ENCODE measurements around the gene ZBTB43. TPM values are rescaled to one million over a fixed set of nuclear protein-coding genes. Genes with fewer than 3 reads are reported as not detected.

Gene ZBTB43
- total RNA-seq, 1 experiment from 2014 or later = 13.8 TPM

DNA sequence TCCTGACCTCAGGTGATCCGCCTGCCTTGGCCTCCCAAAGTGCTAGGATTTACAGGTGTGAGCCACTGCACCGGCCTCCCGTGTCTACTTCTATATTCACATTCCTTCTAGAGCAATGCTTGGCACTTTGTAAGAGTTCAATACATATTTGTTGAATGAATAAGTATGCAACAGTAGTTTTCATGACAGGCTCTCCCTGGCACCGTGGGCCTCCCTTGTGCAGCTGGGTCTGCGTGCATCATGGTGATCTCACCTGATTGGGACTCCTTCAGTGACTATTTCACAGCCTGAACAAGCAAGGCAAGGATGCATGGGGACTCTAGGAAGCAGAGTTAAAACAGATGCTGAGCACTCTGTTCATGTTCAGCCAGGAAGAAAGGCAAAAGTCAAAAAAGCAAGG lies 48.8 kb downstream of the ZBTB43 start:
- intact Hi-C loops (cut with micrococcal nuclease; ENCODE audit: unreplicated experiment) = no loop called here
- H3K9me3 ChIP-seq (ENCODE audit: low read depth, low read length, poor library complexity, severe bottlenecking) = no peaks in the 10 kb centered on the region
- no peaks in the 10 kb centered on the region for H3K36me3 ChIP-seq (ENCODE audit: insufficient read depth, low read length, poor library complexity, severe bottlenecking)
- no peaks in the 10 kb centered on the region for H3K27me3 ChIP-seq (replicated peaks; ENCODE audit: insufficient read depth, low read depth, low read length, poor library complexity)
- no peak overlapping the region for H3K4me3 ChIP-seq (ENCODE audit: low read depth, low read length, poor library complexity, severe bottlenecking)
- POLR2A ChIA-PET (ENCODE audit: low non-redundant PET) = no interaction called here
- TF ChIP-seq EZH2 (IDR thresholded peaks at IDR 0.05; ENCODE audit: borderline replicate concordance, low read depth, low read length, poor library complexity, severe bottlenecking) = no peak
- TF ChIP-seq, protein P1, sequence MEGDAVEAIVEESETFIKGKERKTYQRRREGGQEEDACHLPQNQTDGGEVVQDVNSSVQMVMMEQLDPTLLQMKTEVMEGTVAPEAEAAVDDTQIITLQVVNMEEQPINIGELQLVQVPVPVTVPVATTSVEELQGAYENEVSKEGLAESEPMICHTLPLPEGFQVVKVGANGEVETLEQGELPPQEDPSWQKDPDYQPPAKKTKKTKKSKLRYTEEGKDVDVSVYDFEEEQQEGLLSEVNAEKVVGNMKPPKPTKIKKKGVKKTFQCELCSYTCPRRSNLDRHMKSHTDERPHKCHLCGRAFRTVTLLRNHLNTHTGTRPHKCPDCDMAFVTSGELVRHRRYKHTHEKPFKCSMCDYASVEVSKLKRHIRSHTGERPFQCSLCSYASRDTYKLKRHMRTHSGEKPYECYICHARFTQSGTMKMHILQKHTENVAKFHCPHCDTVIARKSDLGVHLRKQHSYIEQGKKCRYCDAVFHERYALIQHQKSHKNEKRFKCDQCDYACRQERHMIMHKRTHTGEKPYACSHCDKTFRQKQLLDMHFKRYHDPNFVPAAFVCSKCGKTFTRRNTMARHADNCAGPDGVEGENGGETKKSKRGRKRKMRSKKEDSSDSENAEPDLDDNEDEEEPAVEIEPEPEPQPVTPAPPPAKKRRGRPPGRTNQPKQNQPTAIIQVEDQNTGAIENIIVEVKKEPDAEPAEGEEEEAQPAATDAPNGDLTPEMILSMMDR (conservative IDR thresholded peaks at IDR 0.05; ENCODE audit: low read depth, low read length) = no peak
- H3K4me1 ChIP-seq (ENCODE audit: insufficient read depth, low read length, poor library complexity, severe bottlenecking) = no peaks in the 10 kb centered on the region
- H3K27ac ChIP-seq (ENCODE audit: low read depth, low read length, poor library complexity, severe bottlenecking) = no peak overlapping the region
- CTCF ChIA-PET = no interaction called here
- BruUV-seq (replicated peaks) = no TSS peak
- DNase-seq (ENCODE audit: low spot score) = no peak

DNA sequence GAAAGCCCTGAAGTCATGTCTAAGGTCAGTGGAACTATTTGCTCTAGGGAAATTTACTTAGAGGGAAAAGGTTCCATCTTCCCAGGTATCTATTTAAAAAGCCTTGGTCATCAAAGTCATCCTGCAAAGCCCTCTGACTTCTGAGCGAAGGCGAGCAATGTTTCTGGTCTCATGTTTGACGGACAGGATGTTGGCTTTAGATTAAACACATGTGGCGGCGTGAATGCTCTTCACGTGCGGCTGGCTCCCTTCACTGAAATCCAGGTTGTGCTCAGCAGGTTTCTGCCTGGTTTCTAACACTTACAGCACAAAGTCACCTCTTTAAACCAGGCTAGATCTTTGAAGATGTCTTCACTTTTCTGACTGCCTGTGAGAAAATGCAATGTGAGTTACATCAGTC lies 49.9 kb downstream of the ZBTB43 start:
- CTCF ChIA-PET = interaction anchor here (0.7 kb wide), 1 partner anchor 290 kb away, joined by 7 read pairs; no protein-coding TSS in a partner anchor
- Histone ChIP-seq H3K27me3 (replicated peaks; ENCODE audit: insufficient read depth, low read depth, low read length, poor library complexity) (no peaks in the 10 kb centered on the region), H3K4me3 (ENCODE audit: low read depth, low read length, poor library complexity, severe bottlenecking) (no peak overlapping the region), H3K36me3 (ENCODE audit: insufficient read depth, low read length, poor library complexity, severe bottlenecking) (no peaks in the 10 kb centered on the region), H3K9me3 (ENCODE audit: low read depth, low read length, poor library complexity, severe bottlenecking) (no peaks in the 10 kb centered on the region), H3K4me1 (ENCODE audit: insufficient read depth, low read length, poor library complexity, severe bottlenecking) (no peaks in the 10 kb centered on the region), H3K27ac (ENCODE audit: low read depth, low read length, poor library complexity, severe bottlenecking) (no peak overlapping the region)
- intact Hi-C loops (cut with micrococcal nuclease; ENCODE audit: unreplicated experiment) = no loop called here
- DNase-seq (ENCODE audit: low spot score) = no peak
- BruUV-seq (replicated peaks) = no TSS peak
- POLR2A ChIA-PET (ENCODE audit: low non-redundant PET) = no interaction called here
- TF ChIP-seq, protein P1 (conservative IDR thresholded peaks at IDR 0.05; ENCODE audit: low read depth, low read length) = no peak
- no peak for TF ChIP-seq EZH2 (IDR thresholded peaks at IDR 0.05; ENCODE audit: borderline replicate concordance, low read depth, low read length, poor library complexity, severe bottlenecking)

DNA sequence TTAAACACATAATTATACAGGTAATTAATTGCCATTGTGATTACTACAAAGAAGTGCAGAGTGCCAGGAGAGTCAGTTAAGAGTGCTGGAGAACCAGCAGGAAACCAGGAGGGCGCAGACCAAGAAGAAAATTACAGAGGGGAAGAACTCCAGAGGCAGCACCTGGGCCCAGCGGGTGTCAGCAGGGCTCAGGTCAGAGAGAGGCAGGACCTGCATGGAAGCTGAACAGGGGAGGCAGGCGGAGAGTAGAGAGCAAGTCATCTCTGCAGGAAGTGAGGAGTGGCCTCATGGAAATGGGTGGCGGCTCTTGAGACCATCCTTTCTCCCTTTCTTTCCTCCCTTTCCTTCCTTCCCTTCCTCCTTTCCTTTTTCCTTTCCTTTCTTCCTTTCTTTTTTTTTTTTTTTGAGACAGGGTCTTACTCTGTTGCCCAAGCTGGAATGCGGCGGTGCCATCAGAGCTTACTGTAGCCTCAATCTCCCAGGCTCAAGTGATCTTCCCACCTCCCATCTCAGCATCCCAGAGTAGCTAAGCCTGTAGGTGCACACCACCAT lies 51.6 kb downstream of the ZBTB43 start:
- ChIA-PET POLR2A (ENCODE audit: low non-redundant PET) (no interaction called here), CTCF (no interaction called here)
- Histone ChIP-seq H3K4me1 (ENCODE audit: insufficient read depth, low read length, poor library complexity, severe bottlenecking) (no peaks in the 10 kb centered on the region), H3K27me3 (replicated peaks; ENCODE audit: insufficient read depth, low read depth, low read length, poor library complexity) (no peaks in the 10 kb centered on the region), H3K36me3 (ENCODE audit: insufficient read depth, low read length, poor library complexity, severe bottlenecking) (no peaks in the 10 kb centered on the region), H3K4me3 (ENCODE audit: low read depth, low read length, poor library complexity, severe bottlenecking) (no peak overlapping the region), H3K27ac (ENCODE audit: low read depth, low read length, poor library complexity, severe bottlenecking) (no peak overlapping the region), H3K9me3 (ENCODE audit: low read depth, low read length, poor library complexity, severe bottlenecking) (no peaks in the 10 kb centered on the region)
- intact Hi-C loops (cut with micrococcal nuclease; ENCODE audit: unreplicated experiment) = no loop called here
- no peak for DNase-seq (ENCODE audit: low spot score)
- TF ChIP-seq, protein P1 (conservative IDR thresholded peaks at IDR 0.05; ENCODE audit: low read depth, low read length) = no peak
- TF ChIP-seq EZH2 (IDR thresholded peaks at IDR 0.05; ENCODE audit: borderline replicate concordance, low read depth, low read length, poor library complexity, severe bottlenecking) = no peak
- no TSS peak for BruUV-seq (replicated peaks)

Measured in A673 (cell line).